Measurements from ENCODE around the gene MVP.

DNA sequence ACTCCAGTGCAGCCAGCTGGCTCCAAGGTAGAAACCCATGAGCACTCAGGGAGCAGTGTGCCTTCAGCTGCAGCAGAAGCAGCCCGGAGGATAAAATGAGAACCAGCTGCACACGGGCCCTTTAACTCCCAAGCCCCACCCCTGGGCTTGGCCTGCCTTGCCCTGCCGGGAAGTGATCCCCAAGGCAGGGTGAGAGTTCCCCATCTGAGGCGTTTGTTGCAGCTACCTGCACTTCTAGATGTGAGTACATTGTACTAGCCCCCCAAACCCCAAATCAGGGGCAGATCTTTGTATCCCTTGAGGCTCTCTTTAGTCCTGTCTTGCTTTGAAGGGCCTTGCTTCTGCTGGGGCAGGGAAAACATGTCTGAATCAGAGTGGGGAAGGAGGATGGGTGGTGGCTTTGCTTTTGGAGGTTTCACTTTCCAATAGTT, at the start of gene MVP:
- TF ChIP-seq, protein P1, sequence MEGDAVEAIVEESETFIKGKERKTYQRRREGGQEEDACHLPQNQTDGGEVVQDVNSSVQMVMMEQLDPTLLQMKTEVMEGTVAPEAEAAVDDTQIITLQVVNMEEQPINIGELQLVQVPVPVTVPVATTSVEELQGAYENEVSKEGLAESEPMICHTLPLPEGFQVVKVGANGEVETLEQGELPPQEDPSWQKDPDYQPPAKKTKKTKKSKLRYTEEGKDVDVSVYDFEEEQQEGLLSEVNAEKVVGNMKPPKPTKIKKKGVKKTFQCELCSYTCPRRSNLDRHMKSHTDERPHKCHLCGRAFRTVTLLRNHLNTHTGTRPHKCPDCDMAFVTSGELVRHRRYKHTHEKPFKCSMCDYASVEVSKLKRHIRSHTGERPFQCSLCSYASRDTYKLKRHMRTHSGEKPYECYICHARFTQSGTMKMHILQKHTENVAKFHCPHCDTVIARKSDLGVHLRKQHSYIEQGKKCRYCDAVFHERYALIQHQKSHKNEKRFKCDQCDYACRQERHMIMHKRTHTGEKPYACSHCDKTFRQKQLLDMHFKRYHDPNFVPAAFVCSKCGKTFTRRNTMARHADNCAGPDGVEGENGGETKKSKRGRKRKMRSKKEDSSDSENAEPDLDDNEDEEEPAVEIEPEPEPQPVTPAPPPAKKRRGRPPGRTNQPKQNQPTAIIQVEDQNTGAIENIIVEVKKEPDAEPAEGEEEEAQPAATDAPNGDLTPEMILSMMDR (conservative IDR thresholded peaks at IDR 0.05; ENCODE audit: low read length): no peak
- TF ChIP-seq EZH2phosphoT487 (IDR thresholded peaks at IDR 0.05; ENCODE audit: borderline replicate concordance, low read depth, low read length): no peak

Data from OCI-LY7 (cell line).